Measurements from ENCODE around the gene RAG1. TPM values are rescaled to one million over a fixed set of nuclear protein-coding genes. Genes with fewer than 3 reads are reported as not detected.

RAG1 gene
- polyA plus RNA-seq, 1 experiment: 0.10 TPM

GRCh38 chr11:36577859-36578258, 10.1 kb downstream of the RAG1 start:
- CTCF ChIA-PET: interaction anchor here (6.0 kb wide), 1 partner anchor 14 kb away, joined by 46 read pairs; no protein-coding TSS in a partner anchor
- DNase-seq (ENCODE audit: low read depth): peak; percentile 24
- peaks cover 2% of the 10 kb centered on the region; the same call in 1 of the 2 replicates for H3K27me3 ChIP-seq (ENCODE audit: control insufficient read depth, insufficient read depth, low read length)

GRCh38 chr11:36578458-36578857, 10.7 kb downstream of the RAG1 start:
- CTCF ChIA-PET: interaction anchor here (6.0 kb wide), 1 partner anchor 14 kb away, joined by 46 read pairs; no protein-coding TSS in a partner anchor
- Histone ChIP-seq H3K36me3 (ENCODE audit: control insufficient read depth, insufficient read depth, low read length) (no peaks in the 10 kb centered on the region), H3K4me3 (ENCODE audit: low read depth, low read length) (no peak overlapping the region), H3K27me3 (ENCODE audit: control insufficient read depth, insufficient read depth, low read length) (peaks cover 2% of the 10 kb centered on the region; the same call in 1 of the 2 replicates)
- POLR2A ChIA-PET: no interaction called here
- no peak for TF ChIP-seq CTCF (IDR thresholded peaks at IDR 0.05; ENCODE audit: insufficient read depth, low read depth, low read length)
- no peak for DNase-seq (ENCODE audit: low read depth)

More at GRCh38 chr11:36577859-36578258, 10.1 kb downstream of the RAG1 start:
- POLR2A ChIA-PET: no interaction called here
- Histone ChIP-seq H3K4me3 (ENCODE audit: low read depth, low read length) (no peak overlapping the region), H3K36me3 (ENCODE audit: control insufficient read depth, insufficient read depth, low read length) (no peaks in the 10 kb centered on the region)
- no peak for TF ChIP-seq CTCF (IDR thresholded peaks at IDR 0.05; ENCODE audit: insufficient read depth, low read depth, low read length)

- ChIA-PET POLR2A (no interaction called here), CTCF (interaction anchor here (0.9 to 2.8 kb wide), 2 partner anchors 17 to 165 kb away, joined by 3 to 9 read pairs; no protein-coding TSS in a partner anchor)
- no peak overlapping the region for H3K4me3 ChIP-seq (ENCODE audit: low read depth, low read length)
- no peak for DNase-seq (ENCODE audit: low read depth)
- no peak for TF ChIP-seq CTCF (IDR thresholded peaks at IDR 0.05; ENCODE audit: insufficient read depth, low read depth, low read length)
- H3K27me3 ChIP-seq (ENCODE audit: control insufficient read depth, insufficient read depth, low read length): no peaks in the 10 kb centered on the region
- H3K36me3 ChIP-seq (ENCODE audit: control insufficient read depth, insufficient read depth, low read length): no peaks in the 10 kb centered on the region
Observed at GRCh38 chr11:36581536-36581935, 13.7 kb downstream of the RAG1 start.

GRCh38 chr11:36583667-36584066, 15.9 kb downstream of the RAG1 start:
- no peak overlapping the region for H3K4me3 ChIP-seq (ENCODE audit: low read depth, low read length)
- no peaks in the 10 kb centered on the region for H3K27me3 ChIP-seq (ENCODE audit: control insufficient read depth, insufficient read depth, low read length)
- H3K36me3 ChIP-seq (ENCODE audit: control insufficient read depth, insufficient read depth, low read length): no peaks in the 10 kb centered on the region
- TF ChIP-seq CTCF (IDR thresholded peaks at IDR 0.05; ENCODE audit: insufficient read depth, low read depth, low read length): no peak
- no peak for DNase-seq (ENCODE audit: low read depth)
- ChIA-PET POLR2A (no interaction called here), CTCF (no interaction called here)

- DNase-seq (ENCODE audit: low read depth): no peak
- Histone ChIP-seq H3K36me3 (ENCODE audit: control insufficient read depth, insufficient read depth, low read length) (no peaks in the 10 kb centered on the region), H3K4me3 (ENCODE audit: low read depth, low read length) (no peak overlapping the region), H3K27me3 (ENCODE audit: control insufficient read depth, insufficient read depth, low read length) (no peaks in the 10 kb centered on the region)
- ChIA-PET CTCF (interaction anchor here (0.7 to 2.3 kb wide), 4 partner anchors 10 to 161 kb away, joined by 3 to 10 read pairs (median 6); no protein-coding TSS in a partner anchor), POLR2A (no interaction called here)
- TF ChIP-seq CTCF (IDR thresholded peaks at IDR 0.05; ENCODE audit: insufficient read depth, low read depth, low read length): no peak
Observed at GRCh38 chr11:36586543-36586942, 18.7 kb downstream of the RAG1 start.

Data from BJ (cell line).